GM12878 (cell line): Measurements from ENCODE around the gene ANKAR. TPM values are rescaled to one million over a fixed set of nuclear protein-coding genes. Genes with fewer than 3 reads are reported as not detected.

Experiments
- ATAC-seq: fragments of 200-7000 bp; cut with Tn5 transposase; 3 replicates; pipeline ENCODE4 v1.9.1; 2020; ENCODE audit warnings: mild to moderate bottlenecking, moderate library complexity
- BruUV-seq: library from RNA; stranded (reverse); fragments of 400-500 nt; replicated peaks from 2 replicates; lab custom pipeline; 2021; lab: Mats Ljungman, UMichigan
- CTCF ChIA-PET: fragments of 300-600 bp; sonication (Branson Sonifier 250); formaldehyde crosslinking; extraction: SDS; loops from one replicate; lab custom pipeline; 2021; ENCODE audit warnings: inconsistent platforms; lab: Yijun Ruan, JAX
- POLR2A ChIA-PET: fragments of 350-600 bp; formaldehyde crosslinking; extraction: SDS; loops from one replicate; lab custom pipeline; 2021; ENCODE audit warnings: inconsistent platforms; lab: Charles Lee
- RAD21 ChIA-PET: fragments of 300-600 bp; sonication (Branson Sonifier 250); formaldehyde crosslinking; loops from one replicate; lab custom pipeline; 2023; ENCODE audit warnings: antibody characterized with exemption; ENCODE audit not compliant: unreplicated experiment; lab: Charles Lee
- SMC1A ChIA-PET: fragments of 300-600 bp; sonication (Branson Sonifier 250); formaldehyde crosslinking; loops from one replicate; lab custom pipeline; 2023; ENCODE audit not compliant: unreplicated experiment, uncharacterized antibody; lab: Charles Lee
- DNase-seq: peaks from one replicate; pipeline ENCODE4 v3.0.0-alpha.2; 2011; ENCODE audit warnings: low read depth, low spot score
- FAIRE-seq: peaks from 3 replicates; lab custom pipeline; 2011; peaks lifted over from hg19 to GRCh38; lab: Jason Lieb, UNC
- H2AFZ ChIP-seq: 2 replicates; pipeline ENCODE4 v1.6.0; 2011; ENCODE audit warnings: low read depth, low read length, control low read depth; ENCODE audit not compliant: control insufficient read depth
- H3K27ac ChIP-seq: 2 replicates; pipeline ENCODE4 v1.5.1; 2011; ENCODE audit warnings: control low read depth; ENCODE audit not compliant: control insufficient read depth, insufficient read depth
- H3K27me3 ChIP-seq, 2 experiments: replicated peaks in 1 of 2; 2 replicates each; pipeline versions ENCODE4 v1.6.0 to v1.6.1; 2011; ENCODE audit warnings: low read length in 1 of 2; ENCODE audit not compliant: control insufficient read depth in 2 of 2, insufficient read depth in 2 of 2
- H3K36me3 ChIP-seq, 2 experiments: 2 replicates each; pipeline ENCODE4 v1.5.1; 2011; ENCODE audit warnings: low read length in 1 of 2; ENCODE audit not compliant: control insufficient read depth in 2 of 2, insufficient read depth in 2 of 2
- H3K4me1 ChIP-seq: 2 replicates; pipeline ENCODE4 v1.6.1; 2011; ENCODE audit warnings: mild to moderate bottlenecking, low read length, moderate library complexity, mixed read lengths; ENCODE audit not compliant: control insufficient read depth, insufficient read depth
- H3K4me2 ChIP-seq: 2 replicates; pipeline ENCODE4 v1.6.0; 2011; ENCODE audit warnings: control low read depth; ENCODE audit not compliant: control insufficient read depth, insufficient read depth
- H3K4me3 ChIP-seq: fragments of 200-600 bp; sonication (generic); 2 replicates; pipeline ENCODE4 v1.5.1; 2016
- H3K79me2 ChIP-seq: 2 replicates; pipeline ENCODE4 v1.6.0; 2011; ENCODE audit warnings: low read length; ENCODE audit not compliant: control insufficient read depth, insufficient read depth
- H3K9ac ChIP-seq: 2 replicates; pipeline ENCODE4 v1.8.0; 2011; ENCODE audit warnings: low read length, control low read depth, mixed read lengths; ENCODE audit not compliant: control insufficient read depth, insufficient read depth
- H3K9me3 ChIP-seq: replicated peaks from 3 replicates; pipeline ENCODE4 v1.5.1; 2011; ENCODE audit warnings: mild to moderate bottlenecking, low read length; ENCODE audit not compliant: control insufficient read depth, insufficient read depth
- H4K20me1 ChIP-seq: 2 replicates; pipeline ENCODE4 v1.6.0; 2011; ENCODE audit not compliant: control insufficient read depth, insufficient read depth
- ATF3 ChIP-seq: IDR thresholded peaks from 2 replicates; pipeline ENCODE4 v1.6.1; 2011; ENCODE audit warnings: low read depth, mild to moderate bottlenecking, low read length, moderate library complexity, borderline replicate concordance; ENCODE audit errors: extremely low read depth
- BACH1 ChIP-seq: fragments of 450-650 bp; IDR thresholded peaks from 2 replicates; pipeline ENCODE4 v1.6.1; 2017; ENCODE audit warnings: mild to moderate bottlenecking, borderline replicate concordance
- BCL3 ChIP-seq: IDR thresholded peaks from 2 replicates; pipeline ENCODE4 v1.6.1; 2011; ENCODE audit warnings: borderline replicate concordance, low read depth, mild to moderate bottlenecking, moderate library complexity, low read length; ENCODE audit not compliant: insufficient read depth, poor library complexity, severe bottlenecking
- BCLAF1 ChIP-seq: fragments of 450-650 bp; IDR thresholded peaks from 2 replicates; pipeline ENCODE4 v1.6.1; 2017; ENCODE audit warnings: antibody characterized with exemption, mild to moderate bottlenecking, moderate library complexity
- CBX3 ChIP-seq: fragments of 200-600 bp; sonication (generic); IDR thresholded peaks from 2 replicates; pipeline ENCODE4 v1.6.1; 2016; ENCODE audit warnings: low read depth, borderline replicate concordance
- HDAC6 ChIP-seq: fragments of 200-600 bp; sonication (generic); IDR thresholded peaks from one replicate; pipeline ENCODE4 v1.8.0; 2017; ENCODE audit warnings: antibody characterized with exemption; ENCODE audit not compliant: unreplicated experiment
- IRF5 ChIP-seq: fragments of 450-650 bp; IDR thresholded peaks from 2 replicates; pipeline ENCODE4 v1.6.1; 2017; ENCODE audit warnings: borderline replicate concordance
- MLLT1 ChIP-seq: fragments of 450-650 bp; IDR thresholded peaks from 2 replicates; pipeline ENCODE4 v1.6.1; 2016; ENCODE audit warnings: mild to moderate bottlenecking
- PAX8 ChIP-seq: fragments of 450-650 bp; IDR thresholded peaks from 2 replicates; pipeline ENCODE4 v1.6.1; 2017; ENCODE audit warnings: mild to moderate bottlenecking, moderate library complexity
- POLR2A ChIP-seq: IDR thresholded peaks from 2 replicates; pipeline ENCODE4 v1.6.1; 2011; ENCODE audit warnings: low read depth, mild to moderate bottlenecking, low read length
- STAT3 ChIP-seq: IDR thresholded peaks from 2 replicates; pipeline ENCODE4 v1.6.1; 2011; ENCODE audit warnings: low read depth, low read length, improper control_type of control experiment
- TBL1XR1 ChIP-seq: IDR thresholded peaks from 2 replicates; pipeline ENCODE4 v1.6.1; 2012; ENCODE audit warnings: low read depth, low read length, improper control_type of control experiment
- TCF12 ChIP-seq: IDR thresholded peaks from 2 replicates; pipeline ENCODE4 v1.6.1; 2011; ENCODE audit warnings: low read depth, mild to moderate bottlenecking, low read length
- YBX1 ChIP-seq: fragments of 450-650 bp; IDR thresholded peaks from 2 replicates; pipeline ENCODE4 v1.6.1; 2016; ENCODE audit warnings: antibody characterized with exemption
- ZNF217 ChIP-seq: fragments of 450-650 bp; IDR thresholded peaks from 2 replicates; pipeline ENCODE4 v1.6.1; 2017; ENCODE audit warnings: antibody characterized with exemption, mild to moderate bottlenecking
- ZNF24 ChIP-seq: fragments of 450-650 bp; IDR thresholded peaks from 2 replicates; pipeline ENCODE4 v1.6.1; 2017; ENCODE audit warnings: antibody characterized with exemption, mild to moderate bottlenecking
- ZNF384 ChIP-seq: IDR thresholded peaks from 2 replicates; pipeline ENCODE4 v1.6.1; 2012; ENCODE audit warnings: low read depth, mild to moderate bottlenecking, low read length, improper control_type of control experiment, borderline replicate concordance
- WGBS: methylation state at CpG from one replicate; pipeline ENCODE4 v1.1.6; 2016; ENCODE audit warnings: low lambda C conversion rate; ENCODE audit not compliant: insufficient replicate concordance, insufficient coverage; ENCODE audit errors: missing lambda C conversion rate; 5-methylcytosine and 5-hydroxymethylcytosine counted together
- in situ Hi-C: fragments of 300-500 bp; cut with MboI; formaldehyde crosslinking; loops from 9 replicates; pipeline ENCODE4 v1.14.3; 2018; ENCODE audit warnings: mixed read lengths
- intact Hi-C: fragments of 100-400 bp; cut with micrococcal nuclease; formaldehyde crosslinking; loops from one replicate; pipeline ENCODE4 v1.14.2; 2022; ENCODE audit not compliant: unreplicated experiment
- polyA plus RNA-seq, 11 experiments: library from polyadenylated mRNA; depleted of rRNA in 4 of 11; unstranded in 6 of 11; stranded (reverse) in 5 of 11; fragments of >200 nt; fragmentation: Nextera tagmentation in 4 of 11; fragmentation: Illumina TruSeq in 1 of 11; extraction: Ambion mirVana in 4 of 11; extraction: Trizol in 1 of 11; gene quantifications; 1 replicate in 1 of 11; 2 replicates in 10 of 11; pipeline versions ENCODE4 v1.2.1 to v1.2.3, GENCODE V29; 2011 to 2016; ENCODE audit warnings: inconsistent platforms in 2 of 11, missing spikeins in 2 of 11, low read depth in 1 of 11
- total RNA-seq, 4 experiments: library from RNA; depleted of rRNA in 3 of 4; stranded (reverse); fragments of >200 nt in 3 of 4; fragmentation: Illumina TruSeq in 1 of 4; extraction: Trizol in 1 of 4; gene quantifications; 2 replicates each; pipeline versions ENCODE4 v1.2.1 to v1.2.3, GENCODE V29; 2013 to 2021

The ANKAR gene
- total and polyA plus RNA-seq, 10 of the 15 experiments (the other 5 are each of a cell fraction or from before 2014, with no cell fraction given): 1.3 to 4.2 (median 2.7) TPM

- Histone ChIP-seq H3K9ac (no peak overlapping the region), H3K4me3 (no peak overlapping the region), H3K36me3 (no peaks in the 10 kb centered on the region), H3K4me1 (no peaks in the 10 kb centered on the region), H3K4me2 (no peak overlapping the region), H4K20me1 (no peaks in the 10 kb centered on the region), H3K27ac (no peak overlapping the region), H2AFZ (no peak overlapping the region), H3K27me3 (no peaks in the 10 kb centered on the region), H3K79me2 (no peaks in the 10 kb centered on the region), H3K9me3 (no peaks in the 10 kb centered on the region)
- no peak; the same call in 2 of the 3 replicates for ATAC-seq
- no peak for DNase-seq
- CTCF ChIA-PET: interaction anchor here (0.7 kb wide), 1 partner anchor 37 kb away, joined by 3 read pairs; no protein-coding TSS in a partner anchor
- in situ Hi-C loops: no loop called here
- RAD21 ChIA-PET: no interaction called here
- intact Hi-C loops: no loop called here
- WGBS: 13% methylated on average over 2 of the region's 2 CpGs
- SMC1A ChIA-PET: interaction anchor here (0.9 to 1.6 kb wide), 2 partner anchors 8 to 181 kb away, joined by 3 to 4 read pairs; no protein-coding TSS in a partner anchor
- BruUV-seq: no TSS peak
- POLR2A ChIA-PET: no interaction called here
- no peak for FAIRE-seq
- TF ChIP-seq ZNF217 (no peak), TCF12 (no peak), CBX3 (no peak), STAT3 (no peak), POLR2A (no peak), PAX8 (no peak), BCLAF1 (no peak), MLLT1 (no peak), BCL3 (no peak), ZNF24 (no peak), ATF3 (no peak), YBX1 (no peak), IRF5 (no peak), ZNF384 (no peak), TBL1XR1 (no peak), HDAC6 (no peak), BACH1 (no peak)
These were observed 48.8 kb upstream of the ANKAR start for GRCh38 chr2:189625636-189626035.
